Frontal cortex (tissue), 4 donors: ENCODE results near the gene NFIL3. TPM values are rescaled to one million over a fixed set of nuclear protein-coding genes. Genes with fewer than 3 reads are reported as not detected.

Source experiments
- DNase-seq, 2 donors: peaks; one replicate each; pipeline ENCODE4 v3.0.0; 2012; ENCODE audit warnings: low spot score in 2 of 2
- FAIRE-seq: peaks from 2 replicates; lab custom pipeline; 2012; peaks lifted over from hg19 to GRCh38; lab: Jason Lieb, UNC
- total RNA-seq: library from RNA; depleted of rRNA; stranded (reverse); fragments of >200 nt; gene quantifications from one replicate; pipeline ENCODE4 v1.2.3, GENCODE V29; 2014
- donor health status: control.
- donor health status: control.
- donor health status: control.

The NFIL3 gene
- total RNA-seq, 1 donor from 2014 or later, result 30.6 TPM

GRCh38 chr9:91422758-91423711, 597 bp downstream of the NFIL3 start:
- FAIRE-seq (no peak), DNase-seq (peak; percentile 39 to 64)

- DNase-seq, result peak; percentile 46 to 56
- FAIRE-seq, result no peak
Observed at GRCh38 chr9:91421971-91422757, 1.5 kb downstream of the NFIL3 start.

- DNase-seq, result peak; percentile 45 to 64
- no peak for FAIRE-seq
Observed at GRCh38 chr9:91421128-91421765, 2.4 kb downstream of the NFIL3 start.

GRCh38 chr9:91420501-91421127, 3.0 kb downstream of the NFIL3 start:
- DNase-seq (no peak), FAIRE-seq (no peak)

GRCh38 chr9:91419222-91420191, 4.1 kb downstream of the NFIL3 start:
- DNase-seq (peak in 1 of 2 donors; percentile 27), FAIRE-seq (no peak)

GRCh38 chr9:91418215-91418610, 5.4 kb downstream of the NFIL3 start:
- no peak for FAIRE-seq
- DNase-seq, result no peak

- FAIRE-seq, result peak; percentile 13
Observed at GRCh38 chr9:91417602-91418214, 5.9 kb downstream of the NFIL3 start.

GRCh38 chr9:91416096-91416712, 7.4 kb downstream of the NFIL3 start:
- DNase-seq, result no peak
- FAIRE-seq, result no peak

More at GRCh38 chr9:91417602-91418214, 5.9 kb downstream of the NFIL3 start:
- DNase-seq, result no peak

- DNase-seq, result no peak
- FAIRE-seq, result no peak
Observed at GRCh38 chr9:91415290-91415689, 8.3 kb downstream of the NFIL3 start.

- FAIRE-seq, result no peak
- no peak for DNase-seq
Observed at GRCh38 chr9:91412941-91413340, 10.7 kb downstream of the NFIL3 start.

- no peak for FAIRE-seq
Observed at GRCh38 chr9:91411096-91411771, 12.4 kb downstream of the NFIL3 start.

GRCh38 chr9:91410161-91410560, 13.5 kb downstream of the NFIL3 start:
- FAIRE-seq (no peak), DNase-seq (no peak)

More at GRCh38 chr9:91411096-91411771, 12.4 kb downstream of the NFIL3 start:
- DNase-seq, result no peak

GRCh38 chr9:91408475-91408874, 15.2 kb downstream of the NFIL3 start:
- FAIRE-seq (no peak), DNase-seq (no peak)

- DNase-seq, result no peak
- FAIRE-seq, result no peak
Observed at GRCh38 chr9:91407580-91408318, 15.9 kb downstream of the NFIL3 start.

GRCh38 chr9:91405343-91406077, 18.1 kb downstream of the NFIL3 start:
- DNase-seq, result no peak
- no peak for FAIRE-seq
